ENCODE results near the gene DPF1. TPM values are rescaled to one million over a fixed set of nuclear protein-coding genes. Genes with fewer than 3 reads are reported as not detected.
A peak's percentile ranks its signal among the peaks of the same experiment; 100 is the strongest.

DPF1 gene
- polyA plus RNA-seq, 1 donor (not counting 4 experiments of a cell fraction or from before 2014, with no cell fraction given), result 1.5 TPM

- no peak for DNase-seq (ENCODE audit: low read depth, low spot score)
- H3K9ac ChIP-seq (ENCODE audit: control insufficient read depth, extremely low read depth, insufficient read depth, low read length), result peak overlapping the region; percentile 61
- peak overlapping the region; percentile 92 for H3K4me2 ChIP-seq (ENCODE audit: control insufficient read depth, extremely low read depth, insufficient read depth, low read depth, low read length)
- TF ChIP-seq EZH2 (IDR thresholded peaks at IDR 0.05; ENCODE audit: low read length), result no peak
- TF ChIP-seq CTCF (optimal IDR thresholded peaks at IDR 0.05 in 1 of 3, IDR thresholded peaks at IDR 0.05 in 1 of 3, conservative IDR thresholded peaks at IDR 0.05 in 1 of 3; ENCODE audit: extremely low read depth in 1 of 3, insufficient read depth in 2 of 3, low read length in 3 of 3), result no peak
- H3K9me3 ChIP-seq (ENCODE audit: control insufficient read depth, low read depth, low read length), result no peaks in the 10 kb centered on the region
- no peaks in the 10 kb centered on the region for H3K27me3 ChIP-seq (ENCODE audit: control insufficient read depth, extremely low read depth, insufficient read depth, low read length)
- peaks cover 22% of the 10 kb centered on the region for H3K4me1 ChIP-seq (ENCODE audit: control insufficient read depth, extremely low read depth, insufficient read depth, low read length)
- no peaks in the 10 kb centered on the region for H3K79me2 ChIP-seq (ENCODE audit: control insufficient read depth, insufficient read depth, low read length)
- dilution Hi-C loops (cut with MboI; ENCODE audit: extremely low pct_ligation_motif_present, low sequenced_read_pairs), result no loop called here
- no peaks in the 10 kb centered on the region for H3K36me3 ChIP-seq (ENCODE audit: control insufficient read depth in 2 of 2, extremely low read depth in 1 of 2, insufficient read depth in 2 of 2, low read length in 2 of 2)
- FAIRE-seq, result no peak
- no peaks in the 10 kb centered on the region for H4K20me1 ChIP-seq (ENCODE audit: control insufficient read depth, extremely low read depth, insufficient read depth, low read length)
- H3K4me3 ChIP-seq (ENCODE audit: control insufficient read depth in 2 of 3, extremely low read depth in 1 of 3, insufficient read depth in 2 of 3, low read depth in 1 of 3, low read length in 3 of 3), result peak overlapping the region; percentile 65 to 72 (median 71)
- no peak overlapping the region for H3K27ac ChIP-seq (ENCODE audit: control insufficient read depth, insufficient read depth, low read length)
- no peaks in the 10 kb centered on the region for H3K9me1 ChIP-seq (ENCODE audit: control insufficient read depth, extremely low read depth, insufficient read depth, low read length)
- peak overlapping the region; percentile 56 for H2AFZ ChIP-seq (ENCODE audit: control insufficient read depth, low read length)
Measured at GRCh38 chr19:38223617-38224013, 407 bp downstream of the DPF1 start.

GRCh38 chr19:38223119-38223523 lies 901 bp downstream of the DPF1 start:
- TF ChIP-seq CTCF (optimal IDR thresholded peaks at IDR 0.05 in 1 of 3, IDR thresholded peaks at IDR 0.05 in 1 of 3, conservative IDR thresholded peaks at IDR 0.05 in 1 of 3; ENCODE audit: extremely low read depth in 1 of 3, insufficient read depth in 2 of 3, low read length in 3 of 3) (no peak), EZH2 (IDR thresholded peaks at IDR 0.05; ENCODE audit: low read length) (no peak)
- no peak for DNase-seq (ENCODE audit: low read depth, low spot score)
- Histone ChIP-seq H4K20me1 (ENCODE audit: control insufficient read depth, extremely low read depth, insufficient read depth, low read length) (no peaks in the 10 kb centered on the region), H3K27me3 (ENCODE audit: control insufficient read depth, extremely low read depth, insufficient read depth, low read length) (no peaks in the 10 kb centered on the region), H3K9ac (ENCODE audit: control insufficient read depth, extremely low read depth, insufficient read depth, low read length) (no peak overlapping the region), H3K4me2 (ENCODE audit: control insufficient read depth, extremely low read depth, insufficient read depth, low read depth, low read length) (peak overlapping the region; percentile 92), H3K27ac (ENCODE audit: control insufficient read depth, insufficient read depth, low read length) (no peak overlapping the region), H3K79me2 (ENCODE audit: control insufficient read depth, insufficient read depth, low read length) (no peaks in the 10 kb centered on the region), H3K9me1 (ENCODE audit: control insufficient read depth, extremely low read depth, insufficient read depth, low read length) (no peaks in the 10 kb centered on the region), H3K36me3 (ENCODE audit: control insufficient read depth in 2 of 2, extremely low read depth in 1 of 2, insufficient read depth in 2 of 2, low read length in 2 of 2) (no peaks in the 10 kb centered on the region), H2AFZ (ENCODE audit: control insufficient read depth, low read length) (no peak overlapping the region), H3K9me3 (ENCODE audit: control insufficient read depth, low read depth, low read length) (no peaks in the 10 kb centered on the region), H3K4me1 (ENCODE audit: control insufficient read depth, extremely low read depth, insufficient read depth, low read length) (peaks cover 22% of the 10 kb centered on the region), H3K4me3 (ENCODE audit: control insufficient read depth in 2 of 3, extremely low read depth in 1 of 3, insufficient read depth in 2 of 3, low read depth in 1 of 3, low read length in 3 of 3) (peak overlapping the region in 1 of 3 experiments; percentile 71)
- no peak for FAIRE-seq
- dilution Hi-C loops (cut with MboI; ENCODE audit: extremely low pct_ligation_motif_present, low sequenced_read_pairs), result no loop called here
